Measurements from ENCODE around the gene OR6N1. TPM values are rescaled to one million over a fixed set of nuclear protein-coding genes. Genes with fewer than 3 reads are reported as not detected.

Gene OR6N1
- polyA plus RNA-seq, 1 experiment: not detected

- ChIA-PET CTCF (no interaction called here), POLR2A (no interaction called here)
- TF ChIP-seq CTCF (IDR thresholded peaks at IDR 0.05; ENCODE audit: low read depth, low read length): no peak
- no peak for DNase-seq (ENCODE audit: low read depth, low spot score)
- no peaks in the 10 kb centered on the region for H3K27me3 ChIP-seq (ENCODE audit: control insufficient read depth, insufficient read depth, low read length)
- no peak overlapping the region for H3K27ac ChIP-seq (ENCODE audit: low read depth, low read length)
- H3K4me3 ChIP-seq (ENCODE audit: low read depth, low read length): no peak overlapping the region
- H3K9me3 ChIP-seq (ENCODE audit: control insufficient read depth, insufficient read depth, low read length): no peaks in the 10 kb centered on the region
These were observed 52.3 kb downstream of the OR6N1 start for GRCh38 chr1:158719664-158720063.

- no peaks in the 10 kb centered on the region for H3K9me3 ChIP-seq (ENCODE audit: control insufficient read depth, insufficient read depth, low read length)
- no peak for DNase-seq (ENCODE audit: low read depth, low spot score)
- ChIA-PET CTCF (no interaction called here), POLR2A (no interaction called here)
- no peak overlapping the region for H3K4me3 ChIP-seq (ENCODE audit: low read depth, low read length)
- TF ChIP-seq CTCF (IDR thresholded peaks at IDR 0.05; ENCODE audit: low read depth, low read length): no peak
- no peak overlapping the region for H3K27ac ChIP-seq (ENCODE audit: low read depth, low read length)
- no peaks in the 10 kb centered on the region for H3K27me3 ChIP-seq (ENCODE audit: control insufficient read depth, insufficient read depth, low read length)
These were observed 54.7 kb downstream of the OR6N1 start for GRCh38 chr1:158717344-158717743.

GRCh38 chr1:158716335-158716734, 55.7 kb downstream of the OR6N1 start:
- DNase-seq (ENCODE audit: low read depth, low spot score): no peak
- POLR2A ChIA-PET: no interaction called here

GRCh38 chr1:158714754-158715153, 57.2 kb downstream of the OR6N1 start:
- ChIA-PET CTCF (no interaction called here), POLR2A (no interaction called here)
- Histone ChIP-seq H3K27me3 (ENCODE audit: control insufficient read depth, insufficient read depth, low read length) (no peaks in the 10 kb centered on the region), H3K4me3 (ENCODE audit: low read depth, low read length) (no peak overlapping the region), H3K27ac (ENCODE audit: low read depth, low read length) (no peak overlapping the region), H3K9me3 (ENCODE audit: control insufficient read depth, insufficient read depth, low read length) (no peaks in the 10 kb centered on the region)
- no peak for TF ChIP-seq CTCF (IDR thresholded peaks at IDR 0.05; ENCODE audit: low read depth, low read length)
- DNase-seq (ENCODE audit: low read depth, low spot score): no peak

More at GRCh38 chr1:158716335-158716734, 55.7 kb downstream of the OR6N1 start:
- no peaks in the 10 kb centered on the region for H3K9me3 ChIP-seq (ENCODE audit: control insufficient read depth, insufficient read depth, low read length)
- CTCF ChIA-PET: no interaction called here
- H3K4me3 ChIP-seq (ENCODE audit: low read depth, low read length): no peak overlapping the region
- H3K27ac ChIP-seq (ENCODE audit: low read depth, low read length): no peak overlapping the region
- no peak for TF ChIP-seq CTCF (IDR thresholded peaks at IDR 0.05; ENCODE audit: low read depth, low read length)
- H3K27me3 ChIP-seq (ENCODE audit: control insufficient read depth, insufficient read depth, low read length): no peaks in the 10 kb centered on the region

Small RNAs within 50 kb of the gene (small RNA-seq; reads per million reads assigned to genes)
- gene OR2AQ1P (ENCODE audit: insufficient read length, low read depth): not detected

Other genes starting within 250 kb of the OR6N1 start
- not detected in 2 replicates for gene OR6Y1, start 217.8 kb downstream of the OR6N1 start, polyA plus RNA-seq (2011; rRNA removed)
- gene OR6P1, start 201.6 kb downstream of the OR6N1 start, polyA plus RNA-seq (2011; rRNA removed): not detected in 2 replicates
- not detected in 2 replicates for gene OR10X1, start 192.3 kb downstream of the OR6N1 start, polyA plus RNA-seq (2011; rRNA removed)
- not detected in 2 replicates for gene OR10Z1, start 166.9 kb downstream of the OR6N1 start, polyA plus RNA-seq (2011; rRNA removed)
- gene SPTA1, start 85.5 kb downstream of the OR6N1 start, polyA plus RNA-seq (2011; rRNA removed): 0.01 TPM in 1 of 2 replicates, not detected in the other
- gene OR6K2, start 71.5 kb downstream of the OR6N1 start, polyA plus RNA-seq (2011; rRNA removed): not detected in 2 replicates
- gene OR6K3, start 51.5 kb downstream of the OR6N1 start, polyA plus RNA-seq (2011; rRNA removed): not detected in 2 replicates
- not detected in 2 replicates for gene OR6K6, start 17.5 kb downstream of the OR6N1 start, polyA plus RNA-seq (2011; rRNA removed)
- gene OR6N2, start 9.0 kb upstream of the OR6N1 start, polyA plus RNA-seq (2011; rRNA removed): not detected in 2 replicates
- not detected in 2 replicates for gene MNDA, start 59.2 kb upstream of the OR6N1 start, polyA plus RNA-seq (2011; rRNA removed)
- gene PYHIN1, start 159.4 kb upstream of the OR6N1 start, polyA plus RNA-seq (2011; rRNA removed): not detected in 2 replicates
- gene IFI16, start 237.7 kb upstream of the OR6N1 start, polyA plus RNA-seq (2011; rRNA removed): 134 and 179 TPM in 2 replicates